Neural cell (in vitro differentiated cells): ENCODE data around the gene FEN1. TPM values are rescaled to one million over a fixed set of nuclear protein-coding genes. Genes with fewer than 3 reads are reported as not detected.

Source experiments
- H2AFZ ChIP-seq: fragments of 200-600, 300-800 bp; sonication (generic), shearing (Covaris generic); 2 replicates; pipeline ENCODE4 v1.6.0; 2014; ENCODE audit warnings: low read depth, mild to moderate bottlenecking, antibody characterized with exemption, low read length, moderate library complexity
- H3F3A ChIP-seq: fragments of 200-600 bp; shearing (Covaris generic); 2 replicates; pipeline ENCODE4 v1.6.1; 2016; ENCODE audit warnings: mild to moderate bottlenecking, moderate library complexity, mixed read lengths, antibody characterized with exemption, low read length; ENCODE audit not compliant: insufficient read depth, poor library complexity, severe bottlenecking
- H3K27ac ChIP-seq: fragments of 200-600, 300-800 bp; sonication (generic), shearing (Covaris generic); 2 replicates; pipeline ENCODE4 v1.5.1; 2014; ENCODE audit warnings: mild to moderate bottlenecking, low read length, moderate library complexity
- H3K27me3 ChIP-seq: fragments of 300-800, 200-600 bp; sonication (generic), shearing (Covaris generic); 2 replicates; pipeline ENCODE4 v1.6.0; 2014; ENCODE audit warnings: mild to moderate bottlenecking, low read depth, low read length, moderate library complexity; ENCODE audit not compliant: insufficient read depth
- H3K36me3 ChIP-seq: fragments of 300-800, 200-600 bp; sonication (generic), shearing (Covaris generic); 2 replicates; pipeline ENCODE4 v1.5.1; 2014; ENCODE audit warnings: mild to moderate bottlenecking, antibody characterized with exemption, low read length, moderate library complexity; ENCODE audit not compliant: insufficient read depth
- H3K4me2 ChIP-seq: fragments of 300-800, 200-600 bp; sonication (generic), shearing (Covaris generic); 2 replicates; pipeline ENCODE4 v1.6.0; 2014; ENCODE audit warnings: mild to moderate bottlenecking, low read length
- H3K4me3 ChIP-seq: fragments of 300-800, 200-600 bp; sonication (generic), shearing (Covaris generic); 2 replicates; pipeline ENCODE4 v1.5.1; 2014; ENCODE audit warnings: mild to moderate bottlenecking, low read length, moderate library complexity
- H3K79me2 ChIP-seq: fragments of 200-600 bp; shearing (Covaris generic); replicated peaks from 2 replicates; pipeline ENCODE4 v1.6.0; 2014; ENCODE audit warnings: mild to moderate bottlenecking, low read length, moderate library complexity; ENCODE audit not compliant: insufficient read depth
- H3K9ac ChIP-seq: fragments of 300-800, 200-600 bp; sonication (generic), shearing (Covaris generic); 2 replicates; pipeline ENCODE4 v1.6.1; 2016; ENCODE audit warnings: mild to moderate bottlenecking, low read length, mixed read lengths
- H3K9me2 ChIP-seq: fragments of 200-600 bp; shearing (Covaris generic); 2 replicates; pipeline ENCODE4 v1.6.1; 2016; ENCODE audit warnings: mild to moderate bottlenecking, low read length, mixed read lengths; ENCODE audit not compliant: insufficient read depth
- H3K9me3 ChIP-seq: fragments of 200-600, 300-800 bp; sonication (generic), shearing (Covaris generic); 2 replicates; pipeline ENCODE4 v1.6.1; 2016; ENCODE audit warnings: mild to moderate bottlenecking, mixed run types, low read length, moderate library complexity, mixed read lengths
- H4K20me1 ChIP-seq: fragments of 200-600 bp; shearing (Covaris generic); 2 replicates; pipeline ENCODE4 v1.6.1; 2016; ENCODE audit warnings: mild to moderate bottlenecking, mixed run types; ENCODE audit not compliant: insufficient read depth
- CTCF ChIP-seq: fragments of 450-650 bp; IDR thresholded peaks from 2 replicates; pipeline ENCODE4 v1.5.1; 2014; ENCODE audit warnings: antibody characterized with exemption, mild to moderate bottlenecking, moderate library complexity; ENCODE audit not compliant: poor library complexity, severe bottlenecking
- EP300 ChIP-seq: fragments of 450-650 bp; conservative IDR thresholded peaks from 2 replicates; pipeline ENCODE4 v1.6.1; 2014; ENCODE audit warnings: antibody characterized with exemption, mild to moderate bottlenecking, moderate library complexity; ENCODE audit not compliant: poor library complexity, severe bottlenecking
- EZH2 ChIP-seq: fragments of 200-600, 300-800 bp; shearing (Covaris generic), sonication (generic); IDR thresholded peaks from 2 replicates; pipeline ENCODE4 v1.6.1; 2014; ENCODE audit warnings: antibody characterized with exemption, low read length, borderline replicate concordance, mild to moderate bottlenecking; ENCODE audit not compliant: insufficient read depth, poor library complexity, severe bottlenecking
- MXI1 ChIP-seq: fragments of 450-650 bp; conservative IDR thresholded peaks from 2 replicates; pipeline ENCODE4 v1.6.1; 2014; ENCODE audit warnings: antibody characterized with exemption, mild to moderate bottlenecking; ENCODE audit not compliant: poor library complexity, severe bottlenecking
- POLR2AphosphoS5 ChIP-seq: IDR thresholded peaks from 2 replicates; pipeline ENCODE4 v1.6.1; 2012
- RAD21 ChIP-seq: fragments of 450-650 bp; conservative IDR thresholded peaks from 2 replicates; pipeline ENCODE4 v1.6.1; 2014; ENCODE audit warnings: antibody characterized with exemption, mild to moderate bottlenecking, moderate library complexity
- REST ChIP-seq: IDR thresholded peaks from 2 replicates; pipeline ENCODE4 v1.6.1; 2012; ENCODE audit warnings: borderline replicate concordance
- SMC3 ChIP-seq: fragments of 450-650 bp; conservative IDR thresholded peaks from 2 replicates; pipeline ENCODE4 v1.6.1; 2014; ENCODE audit warnings: antibody characterized with exemption, mild to moderate bottlenecking, moderate library complexity; ENCODE audit not compliant: poor library complexity
- TAF1 ChIP-seq: IDR thresholded peaks from 2 replicates; pipeline ENCODE4 v1.6.1; 2012; ENCODE audit warnings: low read depth
- polyA plus RNA-seq: library from polyadenylated mRNA; depleted of rRNA; stranded (reverse); fragments of >200 nt; gene quantifications from 2 replicates; pipeline ENCODE4 v1.2.3, GENCODE V29; 2014

FEN1 gene
- polyA plus RNA-seq, 1 donor from 2014 or later: 27.2 TPM

GRCh38 chr11:61842528-61842820 is 49.8 kb downstream of the FEN1 start:
- Histone ChIP-seq H3K36me3 (peaks cover 20% of the 10 kb centered on the region), H4K20me1 (peaks cover 4% of the 10 kb centered on the region), H3K27me3 (no peaks in the 10 kb centered on the region), H3K4me2 (no peak overlapping the region), H3K79me2 (peaks cover 13% of the 10 kb centered on the region), H3K9me2 (no peaks in the 10 kb centered on the region), H3K27ac (no peak overlapping the region), H3K9ac (no peak overlapping the region), H3K9me3 (no peaks in the 10 kb centered on the region), H3K4me3 (no peak overlapping the region), H2AFZ (no peak overlapping the region), H3F3A (no peaks in the 10 kb centered on the region)
- TF ChIP-seq REST: no peak
- no peak for TF ChIP-seq SMC3
- TF ChIP-seq MXI1: no peak
- no peak for TF ChIP-seq CTCF
- no peak for TF ChIP-seq TAF1
- TF ChIP-seq POLR2AphosphoS5: no peak
- TF ChIP-seq EZH2: no peak
- no peak for TF ChIP-seq EP300
- no peak for TF ChIP-seq RAD21

GRCh38 chr11:61844909-61845565 is 52.3 kb downstream of the FEN1 start:
- Histone ChIP-seq H3K4me3 (no peak overlapping the region), H3K9ac (no peak overlapping the region), H3K27me3 (no peaks in the 10 kb centered on the region), H2AFZ (no peak overlapping the region), H3K79me2 (peaks cover 4% of the 10 kb centered on the region), H3K27ac (no peak overlapping the region), H3K9me3 (no peaks in the 10 kb centered on the region), H3K36me3 (peaks cover 20% of the 10 kb centered on the region), H3K4me2 (no peak overlapping the region), H4K20me1 (peaks cover 4% of the 10 kb centered on the region), H3K9me2 (no peaks in the 10 kb centered on the region), H3F3A (no peaks in the 10 kb centered on the region)
- TF ChIP-seq TAF1: no peak
- TF ChIP-seq MXI1: no peak
